GM12873 (cell line): ENCODE results near the gene TMEM139.

Experiments
- TF ChIP-seq, protein P1 (sequence below): IDR thresholded peaks from 2 replicates; pipeline ENCODE4 v1.5.1; 2012; ENCODE audit warnings: low read depth, mild to moderate bottlenecking, moderate library complexity, low read length, control low read depth; ENCODE audit not compliant: insufficient read depth; ENCODE audit errors: missing control alignments

The TMEM139 gene

DNA sequence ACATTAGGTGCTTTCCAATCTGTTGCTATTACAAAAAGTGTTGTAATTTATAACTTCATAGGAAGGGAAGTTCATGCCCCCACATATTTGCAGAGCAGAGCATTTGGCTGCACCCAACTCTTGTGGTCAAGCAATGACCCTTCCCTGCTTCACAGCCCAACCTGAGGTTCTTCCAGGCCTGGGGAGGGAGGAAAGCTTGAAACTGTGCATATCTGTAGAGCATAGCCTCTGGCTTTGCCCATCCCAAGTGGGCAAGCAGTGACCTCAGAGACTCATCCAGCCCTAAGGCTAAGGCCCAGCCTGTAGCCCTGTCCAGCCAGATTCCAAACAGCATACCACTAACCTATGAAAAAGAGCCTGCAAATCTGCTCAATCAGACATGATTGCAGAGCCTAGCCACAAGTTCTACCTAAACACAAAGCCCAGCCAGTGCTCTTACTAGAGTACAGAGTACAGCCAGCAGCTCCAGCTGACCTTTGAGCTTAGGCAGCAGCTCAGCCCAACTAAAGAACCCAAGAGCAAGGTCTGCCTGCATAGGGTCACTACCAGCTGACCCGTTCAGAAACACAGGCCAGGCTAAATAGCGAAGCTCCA lies 35.9 kb upstream of the TMEM139 start:
- TF ChIP-seq, protein P1, sequence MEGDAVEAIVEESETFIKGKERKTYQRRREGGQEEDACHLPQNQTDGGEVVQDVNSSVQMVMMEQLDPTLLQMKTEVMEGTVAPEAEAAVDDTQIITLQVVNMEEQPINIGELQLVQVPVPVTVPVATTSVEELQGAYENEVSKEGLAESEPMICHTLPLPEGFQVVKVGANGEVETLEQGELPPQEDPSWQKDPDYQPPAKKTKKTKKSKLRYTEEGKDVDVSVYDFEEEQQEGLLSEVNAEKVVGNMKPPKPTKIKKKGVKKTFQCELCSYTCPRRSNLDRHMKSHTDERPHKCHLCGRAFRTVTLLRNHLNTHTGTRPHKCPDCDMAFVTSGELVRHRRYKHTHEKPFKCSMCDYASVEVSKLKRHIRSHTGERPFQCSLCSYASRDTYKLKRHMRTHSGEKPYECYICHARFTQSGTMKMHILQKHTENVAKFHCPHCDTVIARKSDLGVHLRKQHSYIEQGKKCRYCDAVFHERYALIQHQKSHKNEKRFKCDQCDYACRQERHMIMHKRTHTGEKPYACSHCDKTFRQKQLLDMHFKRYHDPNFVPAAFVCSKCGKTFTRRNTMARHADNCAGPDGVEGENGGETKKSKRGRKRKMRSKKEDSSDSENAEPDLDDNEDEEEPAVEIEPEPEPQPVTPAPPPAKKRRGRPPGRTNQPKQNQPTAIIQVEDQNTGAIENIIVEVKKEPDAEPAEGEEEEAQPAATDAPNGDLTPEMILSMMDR: no peak

DNA sequence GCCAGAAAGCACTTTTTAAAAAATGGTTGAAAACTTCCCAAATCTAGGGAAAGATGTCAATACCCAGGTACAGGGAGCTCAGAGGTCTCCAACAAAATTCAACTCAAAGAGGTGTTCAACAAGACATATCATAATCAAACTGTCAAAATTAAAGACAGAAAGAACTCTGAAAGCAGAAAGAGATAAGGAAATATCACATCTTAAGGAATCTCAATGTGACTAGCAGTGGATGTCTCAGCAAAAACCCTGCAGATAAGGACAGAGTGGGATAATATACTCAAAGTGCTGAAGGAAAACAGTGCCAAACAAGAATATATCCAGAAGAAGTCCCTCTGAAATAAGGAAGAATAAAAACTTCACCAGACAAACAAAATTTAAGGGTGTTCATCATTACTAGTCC lies 34.6 kb upstream of the TMEM139 start:
- TF ChIP-seq, protein P1: no peak

DNA sequence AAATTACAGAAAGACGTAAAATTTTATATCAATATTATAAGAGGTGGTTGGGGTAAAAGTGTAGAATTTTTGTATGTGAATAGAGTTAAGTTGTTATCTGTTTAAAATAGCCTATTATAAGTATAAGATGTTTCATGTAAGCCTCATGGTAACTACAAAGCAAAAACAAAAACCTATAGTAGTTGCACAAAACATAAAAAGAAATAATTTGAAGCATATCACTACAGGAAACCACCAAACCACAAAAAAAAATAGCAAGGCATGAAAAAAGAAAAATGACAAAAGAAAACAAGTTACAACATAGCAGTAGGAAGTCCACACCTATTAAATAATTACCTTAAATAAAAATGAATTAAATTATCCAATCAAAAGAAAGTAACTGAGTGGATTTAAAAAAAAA lies 33.9 kb upstream of the TMEM139 start:
- TF ChIP-seq, protein P1: no peak

DNA sequence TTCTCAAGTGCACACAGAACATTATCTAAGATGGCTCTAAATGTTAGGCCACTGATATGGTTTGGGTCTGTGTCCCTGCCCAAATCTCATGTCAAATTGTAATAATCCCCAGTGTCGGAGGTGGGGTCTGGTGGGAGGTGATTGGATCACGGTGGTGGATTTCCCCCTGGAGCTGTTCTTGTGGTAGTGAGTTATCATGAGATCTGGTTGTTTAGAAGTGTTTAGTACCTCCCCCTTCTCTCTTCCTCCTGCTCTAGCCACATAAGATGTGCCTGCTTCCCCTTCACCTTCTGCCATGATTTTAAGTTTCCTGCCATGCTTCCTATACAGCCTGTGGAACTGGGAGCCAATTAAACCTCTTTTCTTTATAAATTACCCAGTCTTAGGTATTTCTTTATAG lies 32.8 kb upstream of the TMEM139 start:
- TF ChIP-seq, protein P1: no peak

DNA sequence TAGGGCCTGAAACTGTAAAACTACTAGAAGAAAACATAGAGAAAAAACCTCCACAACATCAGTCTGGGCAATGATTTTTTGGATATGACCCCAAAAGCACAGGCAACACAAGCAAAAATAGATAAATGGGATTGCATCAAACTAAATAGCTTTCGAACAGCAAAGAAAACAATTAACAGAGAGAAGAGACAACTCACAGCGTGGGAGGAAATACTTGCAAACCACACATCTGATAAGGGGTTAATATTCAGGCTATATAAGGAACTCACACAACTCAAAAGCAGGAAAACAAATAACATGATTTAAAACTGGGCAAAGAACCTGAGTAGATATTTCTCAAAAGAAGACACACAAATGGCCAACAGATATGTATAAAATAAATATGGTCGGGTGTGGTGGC lies 29.2 kb upstream of the TMEM139 start:
- TF ChIP-seq, protein P1: no peak

DNA sequence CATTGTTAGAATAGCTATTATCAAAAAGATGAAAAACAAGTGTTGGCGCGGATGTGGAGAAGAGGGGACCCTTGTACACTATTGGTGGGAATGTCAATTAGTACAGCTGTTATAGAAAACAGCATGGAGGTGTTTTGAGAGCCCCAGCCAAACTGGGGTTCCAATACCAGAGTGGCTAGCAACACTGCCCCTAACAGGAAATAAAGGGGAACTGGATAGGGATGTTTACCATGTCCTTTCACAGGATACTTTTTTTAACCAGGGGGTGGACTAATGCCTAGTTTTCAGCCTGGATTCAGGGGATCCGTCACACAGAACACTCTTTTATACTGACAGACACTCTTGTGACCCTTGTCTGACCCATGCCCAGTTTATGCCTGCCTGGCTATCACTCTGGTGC lies 28.4 kb upstream of the TMEM139 start:
- TF ChIP-seq, protein P1: peak; percentile 28

DNA sequence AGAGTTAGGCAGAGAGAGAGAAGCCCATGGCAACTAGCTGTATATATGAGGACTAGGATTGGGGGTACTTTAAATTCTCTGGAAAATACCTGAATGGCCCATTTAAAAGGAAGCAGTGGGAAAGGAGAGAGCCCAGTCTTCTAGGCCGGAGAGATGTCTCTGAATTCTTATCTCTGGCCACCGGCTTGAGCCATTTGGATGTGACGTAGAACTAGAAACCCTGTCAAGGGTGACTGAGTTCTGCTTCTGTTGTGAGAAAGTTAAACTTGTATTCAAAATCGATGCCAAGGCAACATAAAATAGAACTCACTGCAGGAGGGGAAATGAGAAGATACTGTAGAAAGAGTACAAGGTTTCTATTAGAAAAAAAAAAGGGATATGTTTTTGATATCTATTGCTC lies 27.8 kb upstream of the TMEM139 start:
- TF ChIP-seq, protein P1: no peak
